HepG2 (cell line): ENCODE data around the gene SHC1. TPM values are rescaled to one million over a fixed set of nuclear protein-coding genes. Genes with fewer than 3 reads are reported as not detected.

Experiments used
- AHR ChIP-seq: IDR thresholded peaks from 2 replicates; pipeline ENCODE4 v1.6.1; 2018; ENCODE audit warnings: missing genetic modification reagents, missing compliant biosample characterization
- BATF2 ChIP-seq: sonication (generic); formaldehyde crosslinking; IDR thresholded peaks from 2 replicates; pipeline ENCODE4 v1.8.0; 2022; ENCODE audit warnings: mild to moderate bottlenecking, missing genetic modification reagents, moderate library complexity
- CSRNP1 ChIP-seq: sonication (generic); formaldehyde crosslinking; IDR thresholded peaks from 2 replicates; pipeline ENCODE4 v1.8.1; 2023; ENCODE audit warnings: mild to moderate bottlenecking, missing genetic modification reagents
- IRF1 ChIP-seq: sonication (generic); formaldehyde crosslinking; IDR thresholded peaks from 2 replicates; pipeline ENCODE4 v1.4.0; 2020; ENCODE audit warnings: low read depth, mild to moderate bottlenecking, missing genetic modification reagents
- IRX3 ChIP-seq: sonication (generic); formaldehyde crosslinking; IDR thresholded peaks from 2 replicates; pipeline ENCODE4 v1.8.1; 2023; ENCODE audit warnings: mild to moderate bottlenecking, low read depth, missing genetic modification reagents, borderline replicate concordance
- PRDM10 ChIP-seq: sonication (generic); formaldehyde crosslinking; IDR thresholded peaks from 2 replicates; pipeline ENCODE4 v1.4.0; 2020; ENCODE audit warnings: low read depth, missing genetic modification reagents
- PRMT3 ChIP-seq: sonication (generic); formaldehyde crosslinking; IDR thresholded peaks from 2 replicates; pipeline ENCODE4 v1.8.1; 2022; ENCODE audit warnings: low read depth, mild to moderate bottlenecking, moderate library complexity, missing genetic modification reagents, borderline replicate concordance
- SOX5 ChIP-seq: IDR thresholded peaks from 2 replicates; pipeline ENCODE4 v1.6.1; 2016; ENCODE audit warnings: borderline replicate concordance
- SSRP1 ChIP-seq: IDR thresholded peaks from 2 replicates; pipeline ENCODE4 v1.6.1; 2016; ENCODE audit warnings: control low read depth
- ZBTB20 ChIP-seq: sonication (generic); formaldehyde crosslinking; IDR thresholded peaks from 2 replicates; pipeline ENCODE4 v1.8.1; 2023; ENCODE audit warnings: missing genetic modification reagents, low read depth, mild to moderate bottlenecking, borderline replicate concordance
- ZBTB37 ChIP-seq: sonication (generic); formaldehyde crosslinking; IDR thresholded peaks from 2 replicates; pipeline ENCODE4 v1.4.0; 2020; ENCODE audit warnings: mild to moderate bottlenecking, missing genetic modification reagents
- ZNF274 ChIP-seq: sonication (generic); formaldehyde crosslinking; IDR thresholded peaks from 2 replicates; pipeline ENCODE4 v1.5.1; 2020; ENCODE audit warnings: mild to moderate bottlenecking, missing genetic modification reagents
- ZNF451 ChIP-seq: sonication (generic); formaldehyde crosslinking; IDR thresholded peaks from 2 replicates; pipeline ENCODE4 v1.5.0; 2020; ENCODE audit warnings: mild to moderate bottlenecking, missing genetic modification reagents
- ZNF709 ChIP-seq: sonication (generic); formaldehyde crosslinking; IDR thresholded peaks from 2 replicates; pipeline ENCODE4 v1.5.0; 2020; ENCODE audit warnings: mild to moderate bottlenecking, missing genetic modification reagents
- polyA plus RNA-seq, 8 experiments: library from polyadenylated mRNA; depleted of rRNA in 3 of 8; stranded (reverse) in 7 of 8; unstranded in 1 of 8; fragments of >200 nt; fragmentation: Illumina TruSeq in 4 of 8; extraction: Trizol in 4 of 8; gene quantifications; 2 replicates each; pipeline versions ENCODE4 v1.2.1 to v1.2.3, GENCODE V29; 2011 to 2016; ENCODE audit warnings: low read depth in 4 of 8, missing spikeins in 1 of 8, mixed read lengths in 1 of 8; ENCODE audit not compliant: insufficient read depth in 1 of 8
- total RNA-seq, 5 experiments: library from RNA; depleted of rRNA; stranded (reverse); fragments of >200 nt; fragmentation: Illumina TruSeq; extraction: Trizol; gene quantifications; 2 replicates each; pipeline ENCODE4 v1.2.3, GENCODE V29; 2016; ENCODE audit warnings: low read depth in 1 of 5
- TF ChIP-seq, protein P1 (sequence below): sonication (generic); formaldehyde crosslinking; IDR thresholded peaks from 2 replicates; pipeline ENCODE4 v1.5.0; 2020; ENCODE audit warnings: missing genetic modification reagents

Gene SHC1
- total and polyA plus RNA-seq, 2 of the 13 experiments (the other 11 are each of a cell fraction or from before 2014, with no cell fraction given), result 52.0 to 137 TPM

GRCh38 chr1:154944401-154945159 is 26.0 kb downstream of the SHC1 start (continued):
- TF ChIP-seq PRDM10 (peak; percentile 94), SSRP1 (no peak), IRF1 (CRISPR knock-in tag) (no peak), BATF2 (CRISPR knock-in tag) (no peak), ZBTB20 (CRISPR knock-in tag) (peak; percentile 36; the same call in 1 of the 2 replicates), CSRNP1 (CRISPR knock-in tag) (no peak), IRX3 (CRISPR knock-in tag) (no peak), AHR (no peak), ZNF451 (CRISPR knock-in tag) (no peak), SOX5 (CRISPR knock-in tag) (peak; percentile 70; the same call in 1 of the 2 replicates), ZNF274 (CRISPR knock-in tag) (no peak; the same call in 1 of the 2 replicates), PRMT3 (CRISPR knock-in tag) (no peak), ZNF709 (CRISPR knock-in tag) (no peak), ZBTB37 (peak; percentile 91)
- TF ChIP-seq, protein P1, sequence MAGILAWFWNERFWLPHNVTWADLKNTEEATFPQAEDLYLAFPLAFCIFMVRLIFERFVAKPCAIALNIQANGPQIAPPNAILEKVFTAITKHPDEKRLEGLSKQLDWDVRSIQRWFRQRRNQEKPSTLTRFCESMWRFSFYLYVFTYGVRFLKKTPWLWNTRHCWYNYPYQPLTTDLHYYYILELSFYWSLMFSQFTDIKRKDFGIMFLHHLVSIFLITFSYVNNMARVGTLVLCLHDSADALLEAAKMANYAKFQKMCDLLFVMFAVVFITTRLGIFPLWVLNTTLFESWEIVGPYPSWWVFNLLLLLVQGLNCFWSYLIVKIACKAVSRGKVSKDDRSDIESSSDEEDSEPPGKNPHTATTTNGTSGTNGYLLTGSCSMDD (CRISPR knock-in tag), result no peak
